Endothelial cell of umbilical vein (primary cell): ENCODE data around the gene ZFYVE9.

Experiments used
- CTCF ChIP-seq, 2 donors: IDR thresholded peaks; 1 replicate in 1 of 2; 2 replicates in 1 of 2; pipeline ENCODE4 v1.5.1; 2011; ENCODE audit warnings: low read length in 2 of 2, mild to moderate bottlenecking in 2 of 2, moderate library complexity in 2 of 2, control low read depth in 1 of 2, inconsistent platforms in 1 of 2, low read depth in 1 of 2; ENCODE audit not compliant: insufficient read depth in 1 of 2; ENCODE audit errors: extremely low read depth in 1 of 2
- MAX ChIP-seq: IDR thresholded peaks from 2 replicates; pipeline ENCODE4 v1.6.1; 2011; ENCODE audit not compliant: insufficient read depth, insufficient read length
- MYC ChIP-seq: IDR thresholded peaks from one replicate; pipeline ENCODE4 v1.6.1; 2011; ENCODE audit warnings: mild to moderate bottlenecking, low read depth, low read length
- POLR2A ChIP-seq: IDR thresholded peaks from 2 replicates; pipeline ENCODE4 v1.6.1; 2012; ENCODE audit warnings: low read depth, mild to moderate bottlenecking, control low read depth, low read length
- POLR2AphosphoS5 ChIP-seq: IDR thresholded peaks from 2 replicates; pipeline ENCODE4 v1.6.1; 2012; ENCODE audit warnings: low read depth, mild to moderate bottlenecking, control low read depth, low read length, moderate library complexity; ENCODE audit not compliant: insufficient read depth

- TF ChIP-seq CTCF (IDR thresholded peaks at IDR 0.05; ENCODE audit: extremely low read depth in 1 of 2, insufficient read depth in 1 of 2, low read depth in 1 of 2, low read length in 2 of 2) (no peak), POLR2A (no peak), POLR2AphosphoS5 (no peak), MYC (no peak), MAX (no peak)
Measured at GRCh38 chr1:52209429-52209828, 67.5 kb downstream of the ZFYVE9 start.
